ENCODE measurements around the gene TJP3.
"Not testable (repeated sequence)": the region's sequence is repeated elsewhere in the genome, so short reads cannot be mapped to it uniquely, and the experiment has no call there.

TJP3 gene

DNA sequence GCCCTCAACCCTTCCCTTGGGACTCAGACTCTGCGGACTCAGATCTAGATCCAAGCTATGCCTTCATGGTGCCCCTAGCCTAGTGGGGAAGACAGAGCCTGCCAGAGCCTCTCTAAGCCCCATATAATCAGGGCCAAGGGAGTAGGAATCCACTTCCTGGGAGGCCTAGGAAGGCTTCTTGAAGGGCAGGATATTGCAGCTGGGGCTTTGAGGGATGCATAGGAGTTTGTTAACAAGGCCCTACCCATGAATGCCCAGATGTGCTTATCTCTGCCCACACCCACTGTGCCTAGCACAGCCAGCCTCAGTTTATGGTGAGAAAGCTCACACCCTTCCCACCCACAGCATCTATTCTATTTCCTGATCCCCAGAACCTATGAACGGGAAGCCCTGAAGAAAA is 42.0 kb downstream of the TJP3 start:
- no peak for DNase-seq

DNA sequence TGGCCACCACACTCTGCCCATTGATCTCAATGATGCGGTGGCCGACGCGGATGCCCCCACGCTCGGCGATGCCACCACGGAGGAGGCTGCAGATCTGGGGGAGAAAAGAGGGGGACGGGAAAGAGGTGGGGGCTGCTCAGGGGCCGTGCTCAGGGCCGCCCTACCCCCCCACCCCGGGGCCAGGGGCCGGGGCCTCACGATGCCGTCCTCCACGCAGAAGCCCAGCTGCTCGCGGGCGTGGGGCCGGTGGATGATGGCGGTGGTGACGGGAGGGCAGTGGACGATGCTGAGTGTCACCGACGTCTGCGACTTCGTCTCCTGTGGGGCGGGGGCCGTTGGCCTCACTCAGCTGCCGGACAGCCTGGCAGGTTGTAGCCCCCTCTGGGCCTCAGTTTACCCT is 43.1 kb downstream of the TJP3 start:
- DNase-seq = no peak

DNA sequence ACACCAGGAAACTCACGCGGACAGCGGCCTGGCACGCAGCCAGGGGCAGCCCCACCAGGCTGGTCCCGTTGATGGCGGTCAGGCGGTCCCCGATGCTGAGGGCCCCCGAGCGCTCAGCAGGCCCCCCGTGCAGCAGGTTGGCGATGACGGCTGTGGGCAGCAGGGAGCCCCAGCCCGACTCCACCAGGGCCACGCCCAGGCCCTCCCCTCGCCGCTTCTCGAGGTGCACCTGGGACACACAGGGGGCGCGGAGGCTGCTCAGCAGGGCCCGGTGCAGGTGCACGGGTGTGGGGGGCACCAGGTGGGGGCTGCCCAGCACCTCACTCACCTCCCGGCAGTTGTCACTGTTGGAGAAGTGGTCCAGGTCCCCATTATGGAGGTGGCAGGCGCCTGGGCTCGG is 44.3 kb downstream of the TJP3 start:
- no peak for DNase-seq

DNA sequence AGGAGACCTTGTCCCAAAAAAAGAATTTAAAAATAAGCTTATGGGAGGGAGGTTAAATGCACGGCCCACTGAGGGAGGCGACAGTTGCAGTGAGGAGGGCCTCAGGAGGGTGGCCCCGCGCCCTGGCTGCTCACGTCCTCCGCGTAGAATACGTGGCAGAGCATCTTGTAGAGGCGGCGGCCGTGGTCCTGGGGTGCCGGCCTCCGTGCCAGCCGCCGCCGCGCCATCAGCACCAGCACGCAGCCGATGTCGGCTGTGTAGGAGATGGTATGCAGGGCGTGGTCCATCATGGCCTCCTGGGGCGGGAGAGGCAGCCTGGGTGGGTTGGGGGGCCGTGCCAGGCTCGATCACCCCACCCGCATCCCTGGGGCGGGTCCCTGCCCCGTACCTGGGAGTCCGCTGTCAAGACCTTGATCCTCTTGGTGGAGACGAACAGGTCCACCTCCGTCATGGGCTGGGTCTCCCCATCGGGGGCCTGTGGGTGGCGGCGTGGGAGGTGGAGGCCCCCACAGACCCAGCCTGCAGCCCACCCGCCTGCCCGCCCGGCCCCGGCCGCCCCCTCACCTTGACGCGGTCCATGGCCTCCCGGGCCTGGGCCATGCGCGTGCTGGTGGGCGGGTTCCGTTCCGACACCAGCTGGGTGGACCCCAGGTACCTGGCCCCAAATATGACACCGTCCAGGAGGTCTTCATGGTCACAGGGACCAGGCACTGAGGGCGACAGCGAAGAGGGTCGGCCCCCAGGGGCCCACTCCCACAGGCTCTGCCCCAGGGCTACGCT is 45.6 kb downstream of the TJP3 start:
- no peak for DNase-seq

DNA sequence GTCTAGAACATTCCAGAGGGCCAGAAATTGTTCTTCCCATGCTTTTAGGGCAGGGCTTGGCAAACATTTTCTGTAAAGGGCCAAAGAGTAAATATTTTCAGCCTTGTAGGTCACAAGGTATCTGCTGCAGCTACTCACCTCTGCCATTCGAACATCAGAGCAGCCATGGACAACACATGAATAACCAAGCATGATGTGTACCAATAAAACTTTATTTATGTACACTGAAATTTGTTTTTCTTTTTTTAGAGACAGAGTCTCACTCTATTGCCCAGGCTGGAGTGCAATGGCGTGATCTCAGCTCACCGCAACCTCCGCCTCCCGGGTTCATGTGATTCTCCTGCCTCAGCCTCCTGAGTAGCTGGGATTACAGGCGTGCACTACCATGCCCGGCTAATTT is 49.5 kb downstream of the TJP3 start:
- DNase-seq = not testable (repeated sequence)

DNA sequence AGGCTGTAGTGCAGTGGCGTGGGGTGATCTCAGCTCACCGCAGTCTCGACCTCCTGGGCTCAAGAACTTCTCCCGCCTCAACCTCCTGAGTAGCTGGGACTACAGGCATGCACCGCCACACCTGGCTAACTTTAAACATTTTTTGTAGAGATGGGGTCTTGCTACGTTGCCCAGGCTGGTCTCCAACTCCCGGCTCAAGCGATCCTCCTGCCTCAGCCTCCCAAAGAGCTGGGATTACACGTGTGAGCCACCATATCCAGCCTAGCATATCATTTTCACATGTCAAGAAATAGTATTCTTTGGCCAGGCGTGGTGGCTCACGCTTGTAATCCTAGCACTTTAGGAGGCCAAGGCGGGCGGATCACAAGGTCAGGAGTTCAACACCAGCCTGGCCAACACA is 50.1 kb downstream of the TJP3 start:
- not testable (repeated sequence) for DNase-seq

DNA sequence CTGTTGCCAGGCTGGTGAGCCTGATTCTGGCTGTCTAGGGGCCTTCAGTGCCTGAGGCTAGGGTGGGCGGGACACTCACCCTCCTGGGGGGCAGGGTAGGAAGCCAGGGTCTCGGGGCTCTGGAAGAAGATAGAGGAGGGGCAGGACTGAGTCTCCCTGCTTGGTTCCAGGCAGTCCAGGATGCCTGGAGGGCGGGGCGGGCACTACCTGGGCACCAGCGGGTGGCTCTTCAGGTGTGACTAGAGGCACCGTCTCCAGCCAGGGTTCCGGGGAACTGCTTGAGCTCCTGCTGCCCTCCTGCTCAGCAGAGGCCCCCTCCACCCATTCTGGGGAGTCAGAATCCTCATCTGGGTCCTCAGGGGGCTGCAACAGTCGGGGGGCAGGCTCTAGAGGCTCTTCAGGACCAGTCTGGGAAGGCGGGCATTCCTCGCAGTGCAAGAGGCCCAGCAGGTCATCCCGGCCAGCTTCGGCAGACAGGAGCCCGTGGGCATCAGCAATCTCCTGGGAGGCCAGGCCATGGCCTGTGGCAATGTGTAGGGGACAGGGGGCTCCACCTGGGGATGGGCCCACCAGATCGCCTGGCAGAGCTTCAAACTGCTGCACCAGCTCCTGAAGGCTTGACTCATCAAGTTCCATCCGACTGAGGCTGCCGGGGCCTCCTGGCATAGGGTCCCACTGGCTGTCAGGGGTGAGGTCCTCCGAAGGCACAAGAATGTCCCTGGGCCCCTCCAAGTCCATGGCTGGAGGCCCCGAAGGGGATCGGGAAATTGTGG is 51.5 kb downstream of the TJP3 start:
- DNase-seq = no peak

DNA sequence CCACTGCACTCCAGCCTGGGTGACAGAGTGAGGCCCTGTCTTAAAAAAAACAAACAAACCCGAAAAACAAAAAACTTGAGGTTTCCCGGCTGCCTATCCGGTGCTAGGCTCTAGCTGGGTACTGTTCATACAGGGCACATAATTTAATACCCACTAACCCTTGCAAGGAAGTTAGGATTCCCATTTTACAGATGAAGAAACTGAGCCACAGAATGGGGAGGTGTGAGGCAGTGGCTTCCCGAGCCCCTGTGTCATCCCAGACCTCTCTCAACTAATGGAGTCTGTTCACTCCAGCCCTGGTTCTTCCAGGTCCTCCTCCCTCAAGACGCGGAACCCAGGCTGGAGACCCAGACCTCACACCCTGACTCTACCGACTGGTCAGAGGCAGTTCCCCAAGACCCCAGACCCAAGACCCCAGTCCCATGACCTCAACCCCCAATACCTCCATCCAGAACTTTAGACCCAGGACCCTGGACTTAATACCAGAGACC is 52.7 kb downstream of the TJP3 start:
- no peak for DNase-seq

DNA sequence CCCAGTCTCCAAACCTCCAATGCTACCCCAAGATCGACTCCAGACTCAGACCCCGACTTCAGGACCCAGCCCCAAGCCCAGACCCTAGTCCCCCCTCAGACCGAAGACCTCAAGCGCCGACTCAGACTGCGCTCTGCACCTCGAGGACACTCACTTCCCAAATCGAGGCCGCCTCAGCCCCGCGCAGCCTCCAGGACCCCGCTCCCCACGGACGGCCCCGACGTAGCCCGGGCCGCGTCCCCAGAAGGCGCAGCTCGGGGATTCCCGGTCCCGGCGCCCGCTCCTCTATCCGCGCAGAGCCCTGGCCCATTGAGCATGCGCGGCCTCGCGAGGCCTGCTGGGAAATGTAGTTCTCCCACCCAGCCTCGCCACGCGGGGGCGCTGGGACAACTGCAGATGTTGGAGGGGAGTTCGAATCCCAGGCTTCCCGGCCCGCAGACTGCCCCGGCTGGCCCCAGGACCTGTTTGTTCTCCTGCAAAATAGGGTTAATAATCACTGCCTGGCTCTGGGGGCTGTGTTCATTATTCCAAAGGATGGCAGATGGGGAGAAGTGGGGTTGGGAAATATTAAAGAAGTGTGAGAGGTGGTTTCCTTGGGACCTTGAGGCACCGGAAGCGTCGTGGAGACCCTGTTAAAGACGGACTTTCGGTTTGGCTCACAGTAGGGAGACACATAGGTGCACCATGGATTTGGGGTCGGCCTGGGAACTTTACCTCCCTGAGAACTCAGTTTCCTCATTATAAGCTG is 53.4 kb downstream of the TJP3 start, which contains the start of gene APBA3:
APBA3 (minus strand) TSS at position 311 of the 748 bp plus-strand sequence. CDS start 1,428 bp downstream, outside the sequence.
- DNase-seq = peak; percentile 95

DNA sequence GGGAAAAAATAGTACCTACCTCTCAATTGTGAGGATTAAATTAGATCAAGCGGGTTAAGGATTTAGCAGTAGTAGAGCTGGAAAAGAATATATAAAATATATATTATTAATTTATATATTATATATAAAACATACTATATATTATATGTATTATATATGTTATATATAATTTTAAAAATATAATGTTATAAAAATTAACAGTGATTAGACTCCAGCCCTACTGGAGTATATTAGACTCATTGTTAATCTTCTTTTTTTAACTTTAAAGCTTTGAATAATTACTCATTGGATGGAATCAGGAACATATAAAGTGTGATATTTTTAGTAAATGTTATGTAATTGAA is 53.9 kb downstream of the TJP3 start:
- no peak for DNase-seq

DNA sequence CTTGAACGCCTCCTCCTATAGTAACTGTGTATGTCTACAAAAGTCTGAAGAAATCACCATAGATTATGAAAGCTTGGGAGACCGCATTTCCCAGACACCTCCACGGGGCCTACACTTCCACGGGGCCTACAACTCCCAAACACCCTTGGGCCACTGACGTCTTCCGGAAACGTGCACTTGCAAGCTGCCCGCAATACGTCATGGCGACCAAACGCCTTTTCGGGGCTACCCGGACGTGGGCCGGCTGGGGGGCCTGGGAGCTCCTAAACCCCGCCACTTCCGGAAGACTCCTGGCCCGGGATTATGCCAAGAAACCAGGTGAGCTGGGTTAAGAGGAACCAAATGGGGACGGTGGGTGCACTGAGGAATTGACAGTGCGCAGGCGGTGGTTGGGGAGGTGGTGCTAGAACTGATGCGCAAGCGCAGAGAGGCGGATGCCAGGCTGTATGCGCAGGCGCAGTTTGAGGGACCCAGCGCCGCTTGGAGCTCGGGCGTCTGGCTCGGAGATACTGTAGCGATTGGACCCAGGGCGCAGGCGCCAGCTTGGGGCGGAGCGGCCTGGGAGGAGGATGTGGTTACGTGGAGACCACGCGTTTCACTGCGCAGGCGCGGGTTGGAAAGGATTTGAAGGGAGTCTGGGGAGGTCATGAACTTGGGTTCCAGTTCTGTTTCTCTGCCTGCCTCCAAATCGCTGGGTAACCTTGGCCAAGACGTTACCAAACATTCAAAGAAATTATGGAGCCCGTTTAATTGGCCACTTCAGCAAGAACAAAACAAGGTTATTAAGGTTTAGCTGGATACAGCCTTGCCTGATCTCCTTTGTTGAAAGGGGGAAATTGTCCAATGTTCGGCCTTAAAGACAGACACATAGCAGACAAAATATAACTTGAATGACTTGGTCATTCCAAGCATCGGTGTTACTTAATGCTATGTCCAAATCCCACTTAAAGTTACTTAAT is 54.6 kb downstream of the TJP3 start, which contains the start of gene MRPL54:
MRPL54 (plus strand) TSS at position 182 of the 959 bp plus-strand sequence; CDS start at position 201, 19 bp downstream.
- peak; percentile 99 for DNase-seq

DNA sequence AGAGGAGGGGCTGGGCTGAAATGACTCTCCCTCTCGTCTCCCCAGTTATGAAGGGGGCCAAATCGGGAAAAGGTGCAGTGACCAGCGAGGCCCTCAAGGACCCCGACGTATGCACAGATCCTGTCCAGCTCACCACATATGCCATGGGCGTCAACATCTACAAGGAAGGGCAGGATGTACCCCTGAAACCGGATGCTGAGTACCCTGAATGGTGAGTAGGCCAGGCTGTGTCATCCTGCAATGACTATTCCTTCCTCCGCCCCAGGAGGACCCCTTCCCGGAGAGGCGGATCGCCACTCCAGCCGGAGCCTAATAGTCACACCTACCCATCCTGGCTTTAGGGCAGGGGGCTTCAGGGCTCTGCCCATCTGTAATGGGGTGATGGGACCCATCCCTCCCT is 56.9 kb downstream of the TJP3 start:
- DNase-seq = no peak

DNA sequence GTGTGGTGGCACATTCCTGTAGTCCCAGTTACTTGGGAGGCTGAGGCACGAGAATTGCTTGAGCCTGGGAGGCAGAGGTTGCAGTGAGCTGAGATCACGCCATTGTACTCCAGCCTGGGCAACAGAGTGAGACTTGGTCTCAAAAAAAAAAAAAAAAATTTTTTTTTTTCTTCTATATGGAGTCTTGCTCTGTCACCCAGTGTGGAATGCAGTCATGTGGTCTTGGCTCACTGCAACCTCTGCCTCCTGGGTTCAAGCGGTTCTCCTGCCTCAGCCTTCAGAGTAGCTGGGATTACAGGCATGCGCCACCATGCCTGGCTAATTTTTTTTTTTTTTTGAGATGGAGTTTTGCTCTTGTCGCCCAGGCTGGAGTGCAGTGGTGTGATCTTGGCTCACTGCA is 57.6 kb downstream of the TJP3 start:
- not testable (repeated sequence) for DNase-seq

DNA sequence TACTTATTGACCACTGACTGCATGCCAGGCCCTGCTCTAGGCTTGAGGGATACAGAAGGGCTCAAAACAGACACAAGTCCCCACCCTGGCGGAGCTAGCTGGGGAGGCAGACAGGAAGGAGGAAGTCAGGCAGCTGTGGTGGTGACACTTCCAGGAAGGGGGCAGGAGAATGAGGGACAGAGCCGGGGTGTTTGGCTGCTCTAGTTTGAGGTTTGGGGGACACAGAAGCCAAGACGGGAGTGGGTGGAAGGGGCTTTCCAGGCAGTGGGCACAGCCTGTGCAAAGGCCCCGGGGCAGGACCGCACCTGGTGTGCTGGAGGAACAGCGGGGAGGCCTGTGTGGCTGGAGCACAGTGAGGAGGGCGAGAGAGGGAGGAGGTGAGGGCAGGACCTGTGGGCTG is 58.3 kb downstream of the TJP3 start:
- DNase-seq = no peak

DNA sequence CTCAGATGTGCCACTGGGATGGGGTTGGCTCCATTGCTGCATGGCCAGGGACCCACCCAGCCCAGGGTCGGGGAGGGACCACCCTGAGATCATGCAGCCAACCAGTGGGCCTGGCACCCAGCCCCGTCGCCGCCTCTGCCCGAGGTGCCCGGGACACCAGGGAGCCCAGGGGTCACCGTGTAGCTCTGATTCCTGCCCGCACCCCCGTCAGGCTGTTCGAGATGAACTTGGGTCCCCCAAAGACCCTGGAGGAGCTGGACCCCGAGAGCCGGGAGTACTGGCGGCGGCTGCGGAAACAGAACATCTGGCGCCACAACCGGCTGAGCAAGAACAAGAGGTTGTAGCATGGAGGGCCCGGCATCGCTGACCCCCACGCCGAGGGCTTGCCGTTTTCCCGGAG is 58.9 kb downstream of the TJP3 start:
- DNase-seq = no peak

DNA sequence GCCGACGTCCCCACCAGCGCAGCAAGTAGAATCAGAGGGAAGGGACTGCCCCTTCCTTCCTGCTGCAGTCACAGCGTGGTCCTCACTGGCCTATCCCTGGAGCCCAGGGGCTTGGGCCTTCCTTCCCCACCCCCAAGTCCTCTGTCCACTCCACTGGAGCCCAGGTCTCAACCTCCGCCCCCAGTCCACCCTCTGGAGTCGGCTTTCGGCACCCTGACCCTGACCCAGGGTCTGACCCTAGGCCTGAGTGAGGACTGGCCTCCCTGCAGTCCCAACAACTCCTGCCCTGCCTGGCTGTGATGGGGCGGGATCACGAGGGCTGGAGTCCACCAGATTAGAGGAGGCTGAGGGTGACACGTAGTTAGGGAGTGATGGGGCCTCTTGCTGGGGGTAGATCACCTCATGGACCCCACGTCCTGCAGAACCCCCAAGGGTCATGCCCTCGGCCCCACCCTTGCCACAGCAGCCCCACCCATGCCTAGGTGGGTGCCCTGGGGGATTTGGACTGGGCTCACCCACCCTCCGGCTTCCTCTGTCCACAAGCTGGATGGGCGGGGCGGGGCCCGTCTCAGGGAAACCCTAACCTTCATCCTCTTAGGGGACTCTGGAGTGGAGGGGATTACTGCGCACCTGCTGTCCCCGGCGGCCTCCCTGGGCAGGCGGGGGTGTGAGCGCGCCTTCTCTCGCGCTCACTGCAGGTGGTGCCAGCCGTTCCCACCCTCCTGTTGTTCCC is 60.0 kb downstream of the TJP3 start:
- no peak for DNase-seq

DNA sequence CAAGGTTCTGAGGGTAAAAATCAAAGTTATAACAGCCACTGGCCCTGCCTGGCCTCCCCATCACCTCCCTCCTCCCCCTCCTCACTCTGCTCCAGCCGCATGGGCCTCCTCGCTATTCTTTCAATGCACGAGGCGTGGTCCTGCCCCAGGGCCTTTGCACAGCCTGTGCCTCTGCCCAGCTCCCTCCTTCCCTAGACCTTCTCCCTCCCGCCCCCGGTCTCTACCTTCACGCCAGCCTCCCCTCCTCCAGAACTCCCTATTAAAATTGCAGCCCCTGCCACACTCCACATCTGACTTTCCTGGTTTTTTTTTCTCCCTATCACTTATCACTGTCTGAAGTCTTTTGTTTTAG is 60.5 kb downstream of the TJP3 start:
- no peak for DNase-seq

DNA sequence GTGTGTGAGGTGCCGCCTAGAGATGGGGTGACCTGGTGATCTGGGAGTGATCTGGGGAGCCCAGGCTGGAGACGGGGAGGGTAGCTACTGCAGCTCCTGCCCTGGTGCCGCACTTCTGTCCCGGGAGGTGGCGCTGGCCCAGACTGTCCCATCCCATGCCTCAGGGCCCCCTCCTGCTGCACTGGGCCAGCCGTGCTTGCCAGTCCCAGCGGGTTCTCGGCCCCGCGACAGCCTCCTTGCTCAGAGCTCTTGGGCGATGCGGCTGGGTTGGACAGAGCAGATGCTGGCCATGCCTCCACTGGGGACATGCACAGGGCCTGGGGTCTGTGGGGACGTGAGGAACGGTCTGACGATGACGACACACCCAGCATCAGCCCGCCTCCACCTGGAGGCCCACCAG is 61.3 kb downstream of the TJP3 start:
- no peak for DNase-seq

DNA sequence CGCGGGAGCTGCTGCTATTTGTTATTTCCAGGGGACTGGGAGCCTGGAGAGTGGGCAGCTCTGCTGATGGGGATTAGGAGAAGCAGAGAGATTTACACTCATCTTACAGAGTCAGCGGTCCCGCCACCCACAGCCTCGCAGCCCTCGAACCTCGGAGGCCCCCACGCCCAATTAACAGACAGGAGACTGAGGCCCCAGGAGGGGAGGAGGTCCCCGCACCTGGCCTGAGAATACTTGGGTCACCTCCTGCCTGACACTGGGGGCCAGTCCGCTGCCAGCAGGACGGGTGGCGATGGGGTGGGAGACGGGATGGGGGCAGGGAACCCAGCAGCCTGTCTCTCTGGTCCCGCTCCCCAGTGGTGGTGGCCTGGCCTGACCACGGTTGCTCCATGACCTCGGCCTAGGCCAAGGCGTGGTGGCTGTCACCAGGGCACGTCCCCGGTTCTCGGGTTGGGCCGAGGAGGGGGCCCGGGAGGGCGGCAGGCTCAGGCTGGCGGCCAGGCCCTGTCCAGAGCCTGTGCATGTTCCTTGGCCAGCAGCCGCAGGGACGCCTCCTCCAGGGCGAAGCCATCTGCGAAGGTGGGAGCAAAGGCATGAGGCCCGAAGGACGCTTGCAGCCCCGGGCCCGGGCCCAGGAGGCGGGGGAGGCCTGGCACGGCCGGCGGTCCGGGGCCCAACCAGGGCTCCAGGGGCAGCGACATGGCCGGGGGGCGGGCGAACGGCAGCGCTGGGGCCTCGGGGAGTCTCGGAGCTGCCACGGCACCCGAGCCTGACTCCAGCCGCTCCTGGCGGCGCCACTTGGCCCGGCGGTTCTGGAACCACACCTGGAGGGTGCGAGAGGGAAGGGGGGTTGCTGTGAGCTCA is 62.2 kb downstream of the TJP3 start:
- no peak for DNase-seq
